SKM-1 treated with dmso at 0.1 percent for 144 hours (cell line): Measurements from ENCODE around the gene TRAPPC4.
"Not testable (repeated sequence)": the region's sequence is repeated elsewhere in the genome, so short reads cannot be mapped to it uniquely, and the experiment has no call there.

ENCODE experiments used
- DNase-seq: peaks from one replicate; lab custom pipeline; 2025; ENCODE audit not compliant: unreplicated experiment; lab: John Stamatoyannopoulos, UW

Gene TRAPPC4

GRCh38 chr11:119018074-119018938, at the start of gene TRAPPC4, which contains the start of gene RPS25:
Gene TRAPPC4 (plus strand): TSS chr11:119018766. CDS start chr11:119018796, 30 bp downstream.
Gene RPS25 (minus strand): TSS chr11:119018343. CDS start chr11:119018284, 59 bp downstream.
- DNase-seq: peak; percentile 96

- not testable (repeated sequence) for DNase-seq
Observed at GRCh38 chr11:118969508-118969907, 49.1 kb upstream of the TRAPPC4 start.

- no peak for DNase-seq
Observed at GRCh38 chr11:118971646-118972045, 46.9 kb upstream of the TRAPPC4 start, which contains the start of gene FOXR1. Gene FOXR1 (plus strand): TSS chr11:118971761. CDS start chr11:118971932, 171 bp downstream.

- DNase-seq: no peak
Observed at GRCh38 chr11:118973985-118974384, 44.6 kb upstream of the TRAPPC4 start.

- DNase-seq: no peak
Observed at GRCh38 chr11:118975771-118976709, 42.5 kb upstream of the TRAPPC4 start.

- DNase-seq: peak; percentile 65
Observed at GRCh38 chr11:118979434-118979833, 39.1 kb upstream of the TRAPPC4 start.

- DNase-seq: no peak
Observed at GRCh38 chr11:118980191-118980881, 38.2 kb upstream of the TRAPPC4 start.

GRCh38 chr11:118984337-118984736, 34.2 kb upstream of the TRAPPC4 start:
- DNase-seq: not testable (repeated sequence)

GRCh38 chr11:118984825-118985224, 33.7 kb upstream of the TRAPPC4 start:
- no peak for DNase-seq

- DNase-seq: no peak
Observed at GRCh38 chr11:118988280-118988679, 30.3 kb upstream of the TRAPPC4 start.

- DNase-seq: not testable (repeated sequence)
Observed at GRCh38 chr11:118991486-118992038, 27.0 kb upstream of the TRAPPC4 start.

GRCh38 chr11:118996926-118997626, 21.5 kb upstream of the TRAPPC4 start:
- DNase-seq: peak; percentile 21

- DNase-seq: peak; percentile 91
Observed at GRCh38 chr11:118997627-118998387, 20.8 kb upstream of the TRAPPC4 start, which contains the start of gene CENATAC. Gene CENATAC (plus strand): TSS chr11:118998138. CDS start chr11:118998198, 60 bp downstream.

- no peak for DNase-seq
Observed at GRCh38 chr11:118998388-118998717, 20.2 kb upstream of the TRAPPC4 start.

GRCh38 chr11:118998822-118999221, 19.7 kb upstream of the TRAPPC4 start:
- DNase-seq: no peak

- DNase-seq: no peak
Observed at GRCh38 chr11:119000906-119001305, 17.7 kb upstream of the TRAPPC4 start.

- DNase-seq: no peak
Observed at GRCh38 chr11:119006656-119007055, 11.9 kb upstream of the TRAPPC4 start.

GRCh38 chr11:119011476-119012053, 7.0 kb upstream of the TRAPPC4 start:
- no peak for DNase-seq
